Smooth muscle cell of the brain vasculature (primary cell): Measurements from ENCODE around the gene SSH2.

ENCODE experiments used
- DNase-seq: peaks from one replicate; pipeline ENCODE4 v3.0.0-alpha.2; 2012; ENCODE audit warnings: low read depth, low spot score

SSH2 gene

DNA sequence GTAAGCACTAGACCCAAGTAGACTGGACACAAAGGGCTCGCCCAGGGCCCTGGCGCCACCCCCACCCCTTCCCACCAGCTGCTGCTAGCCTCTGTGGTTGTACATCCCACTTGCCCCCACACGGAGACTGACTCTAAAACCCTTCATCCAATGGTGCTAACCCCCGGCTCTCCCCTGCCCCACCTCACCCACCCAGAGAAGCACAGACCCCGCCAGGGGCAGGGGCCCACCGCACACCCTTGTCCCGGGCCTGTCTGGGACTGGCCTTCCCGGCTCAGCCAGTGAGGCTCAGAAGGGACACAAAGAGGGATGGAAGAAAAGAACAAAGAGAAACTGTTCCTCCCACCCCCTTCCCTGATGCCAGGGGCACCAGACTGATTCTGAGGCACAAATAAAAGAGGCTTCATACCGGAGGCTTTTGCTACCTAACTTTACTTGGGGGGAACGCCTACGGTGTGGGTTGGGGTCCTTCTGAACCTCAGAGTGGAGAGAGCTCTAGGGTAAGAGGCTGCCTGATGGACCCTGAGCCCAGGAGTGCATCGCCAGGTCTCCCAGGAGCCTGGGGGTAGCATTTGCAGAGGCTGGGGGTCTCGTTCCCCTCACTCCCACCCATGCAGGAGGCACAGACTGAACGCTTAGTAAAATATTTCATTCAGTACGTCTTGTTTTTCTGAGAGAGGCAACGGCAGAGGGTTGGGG, 315.5 kb downstream of the SSH2 start:
- no peak for DNase-seq

DNA sequence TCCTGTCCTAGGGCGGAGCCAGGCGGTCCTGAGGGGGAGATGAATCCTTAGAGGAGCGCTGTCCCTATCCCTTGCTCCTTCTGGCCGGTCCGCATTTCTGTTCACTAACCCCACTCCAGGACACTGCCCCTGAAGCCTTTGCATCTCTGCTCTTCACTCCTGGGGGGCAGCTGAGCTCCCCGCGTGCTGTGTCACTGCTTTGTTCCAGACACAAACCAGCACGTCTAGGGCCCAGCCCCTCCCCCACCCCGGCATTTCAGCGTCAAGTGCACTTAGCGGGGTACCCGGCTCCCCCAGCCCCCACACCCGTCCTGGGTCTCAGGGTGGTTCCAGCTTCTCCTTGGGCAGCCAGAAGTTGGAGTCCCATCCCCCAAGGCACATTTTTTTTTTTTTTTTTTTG, 316.2 kb downstream of the SSH2 start:
- DNase-seq: no peak

DNA sequence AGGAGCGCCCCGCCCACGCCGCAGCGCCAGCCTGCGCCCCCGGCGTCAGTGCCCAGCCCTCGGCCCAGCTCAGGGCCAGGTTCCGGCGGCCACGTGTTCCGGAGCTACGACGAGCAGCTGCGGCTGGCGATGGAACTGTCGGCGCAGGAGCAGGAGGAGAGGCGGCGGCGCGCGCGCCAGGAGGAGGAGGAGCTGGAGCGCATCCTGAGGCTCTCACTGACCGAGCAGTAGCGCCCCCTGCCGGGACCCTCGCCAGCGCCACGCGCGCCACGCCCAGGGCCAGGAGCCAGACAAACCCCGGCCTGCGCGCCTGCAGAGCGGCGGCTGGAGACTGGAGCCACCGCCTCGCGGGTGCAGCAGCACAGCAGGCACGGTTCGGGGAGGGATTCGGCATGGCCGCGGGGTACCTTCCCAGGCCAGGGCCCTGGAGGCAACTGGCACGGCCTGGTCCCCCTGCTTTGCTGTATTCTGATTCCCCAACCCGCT, 316.6 kb downstream of the SSH2 start:
- peak; percentile 68 for DNase-seq

GRCh38 chr17:29612404-29613280, 317.4 kb downstream of the SSH2 start:
- DNase-seq: no peak

GRCh38 chr17:29612094-29612403, 318.0 kb downstream of the SSH2 start:
- no peak for DNase-seq

GRCh38 chr17:29611351-29612093, 318.5 kb downstream of the SSH2 start:
- no peak for DNase-seq

GRCh38 chr17:29610395-29610794, 319.6 kb downstream of the SSH2 start:
- no peak for DNase-seq

GRCh38 chr17:29608986-29609385, 321.0 kb downstream of the SSH2 start:
- no peak for DNase-seq

- DNase-seq: no peak
Observed at GRCh38 chr17:29607557-29608195, 322.4 kb downstream of the SSH2 start.

GRCh38 chr17:29603109-29603674, 326.8 kb downstream of the SSH2 start:
- DNase-seq: no peak

- DNase-seq: no peak
Observed at GRCh38 chr17:29597361-29598172, 332.5 kb downstream of the SSH2 start.

DNA sequence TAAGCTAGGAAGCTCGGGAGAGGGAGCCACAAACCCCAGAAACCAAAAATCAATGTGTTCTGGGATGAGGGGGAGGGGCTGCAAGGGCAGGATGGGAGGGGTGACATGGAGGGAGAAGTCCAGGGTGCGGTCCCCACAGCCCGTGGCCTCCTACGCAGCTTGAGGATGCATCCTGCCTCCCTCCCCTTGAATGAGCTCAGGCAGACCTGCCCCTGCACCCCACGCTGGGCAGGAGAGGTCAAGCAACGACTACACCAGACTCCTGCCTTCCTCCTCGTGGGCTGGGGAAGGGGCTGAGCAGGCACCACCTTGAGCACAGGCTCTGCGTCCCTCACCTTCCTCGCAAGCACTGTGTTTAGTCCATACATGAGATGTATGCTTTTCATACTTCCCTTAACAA, 333.2 kb downstream of the SSH2 start:
- no peak for DNase-seq

GRCh38 chr17:29595943-29596774, 333.9 kb downstream of the SSH2 start:
- no peak for DNase-seq

DNA sequence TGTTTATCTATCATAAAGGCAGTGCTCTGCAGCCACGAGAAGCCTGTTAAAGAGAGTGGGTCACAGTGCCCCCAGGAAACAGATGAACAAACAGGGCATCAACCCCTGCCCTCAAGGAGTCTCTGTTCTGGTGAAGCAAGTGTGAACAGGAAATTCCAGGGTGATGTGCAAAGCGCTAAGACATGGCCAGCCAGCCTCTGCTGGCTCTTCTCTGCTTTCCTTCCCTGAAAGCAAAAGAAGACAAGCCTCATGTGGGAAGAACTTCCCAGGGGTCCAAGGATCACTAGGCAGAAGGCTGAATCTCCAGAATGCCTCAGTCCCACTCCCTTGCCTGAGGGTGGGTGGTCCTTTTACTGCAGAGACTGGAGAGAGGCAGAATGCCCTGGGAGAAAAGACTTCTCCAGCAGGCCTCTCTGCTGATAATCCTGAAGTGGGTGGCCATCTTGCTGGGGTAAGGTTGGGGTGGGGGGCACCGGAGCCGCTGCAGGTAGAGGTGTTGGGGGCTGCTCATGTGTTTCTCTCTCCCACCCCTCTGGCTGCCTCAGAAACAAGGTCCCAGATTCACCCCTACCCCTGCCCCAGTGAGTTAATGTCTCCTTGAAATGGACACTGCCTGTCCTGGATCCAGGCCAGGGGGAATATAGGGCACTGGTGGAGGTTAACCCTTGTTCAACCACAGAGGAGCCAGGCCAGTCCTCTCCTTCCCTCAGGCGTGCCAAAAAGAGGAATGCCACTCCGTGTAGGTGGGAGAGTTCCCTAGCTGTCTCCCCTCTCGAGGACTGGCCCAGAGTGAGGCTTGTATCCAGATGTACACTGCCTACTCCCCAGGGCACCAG, 334.7 kb downstream of the SSH2 start:
- no peak for DNase-seq

DNA sequence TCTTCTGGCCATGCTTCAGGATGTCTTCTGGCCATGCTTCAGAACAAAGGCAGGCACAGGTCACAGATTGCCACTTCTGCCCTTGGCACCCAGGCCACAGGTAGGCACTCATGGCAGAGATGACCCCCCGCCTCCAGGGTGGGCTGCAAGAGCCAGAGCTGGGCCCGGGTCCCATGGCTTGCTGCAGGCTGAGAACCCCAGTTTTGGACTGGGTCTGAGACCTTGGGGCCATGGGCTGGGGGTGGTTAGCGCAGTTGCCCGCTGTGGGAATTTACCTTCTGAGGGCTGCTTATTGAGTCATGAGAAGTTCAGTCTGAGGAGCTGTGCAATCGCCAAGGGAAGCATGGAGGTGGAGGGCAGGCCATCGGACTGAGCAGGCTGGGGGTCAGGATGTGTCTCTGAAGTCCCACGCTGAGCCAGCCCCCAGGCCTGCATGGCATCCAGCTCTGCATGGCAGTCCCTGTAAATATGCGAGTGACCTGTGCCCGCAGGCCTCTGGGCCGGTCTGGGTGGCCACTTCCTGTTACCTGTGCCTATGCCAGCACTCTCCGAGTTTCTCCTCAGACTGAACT, 335.4 kb downstream of the SSH2 start:
- DNase-seq: no peak

DNA sequence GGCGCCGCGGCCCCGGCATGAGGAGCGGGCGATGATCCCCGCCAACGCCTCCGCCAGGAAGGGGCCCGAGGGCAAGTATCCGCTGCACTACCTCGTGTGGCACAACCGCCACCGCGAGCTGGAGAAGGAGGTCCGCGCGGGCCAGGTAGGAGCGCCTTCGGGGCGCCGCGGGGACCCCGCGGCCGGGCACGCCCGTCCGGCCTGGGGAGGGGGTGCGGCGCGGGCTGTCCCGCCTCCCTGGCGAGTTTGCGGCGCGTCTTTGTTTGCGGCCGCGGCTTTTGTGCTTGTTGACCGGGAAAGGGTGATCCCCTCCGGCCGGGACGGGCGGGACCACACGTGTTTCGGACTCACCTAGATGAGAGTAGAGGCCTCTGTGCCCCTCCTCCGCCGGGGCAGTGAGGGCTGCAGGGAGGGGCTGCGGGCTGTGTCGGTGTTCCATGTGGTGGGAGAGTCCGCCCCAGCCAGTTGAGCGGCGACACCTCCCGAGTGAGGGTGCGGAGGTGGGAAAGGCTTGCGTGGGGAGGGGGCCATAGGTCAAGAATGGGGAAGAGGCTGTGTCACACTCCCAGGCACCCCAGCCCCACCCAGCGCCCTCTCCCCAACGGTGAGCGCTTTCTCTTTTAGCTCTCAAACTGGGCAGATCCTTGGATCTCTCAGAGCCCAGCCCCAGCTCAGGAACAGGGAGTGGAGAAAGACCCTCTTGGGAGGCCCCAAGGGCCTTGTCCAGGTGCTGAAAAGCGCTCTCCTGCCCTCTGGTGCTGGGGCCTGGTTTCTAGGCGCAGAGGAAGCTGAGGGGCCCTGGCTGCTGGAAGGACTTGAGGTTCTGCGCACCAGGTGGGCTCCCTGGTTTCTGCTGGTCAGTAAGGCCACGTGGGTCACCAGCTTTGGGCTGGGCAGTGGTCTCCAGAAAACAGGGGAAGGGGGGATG, 336.2 kb downstream of the SSH2 start:
- DNase-seq: no peak

DNA sequence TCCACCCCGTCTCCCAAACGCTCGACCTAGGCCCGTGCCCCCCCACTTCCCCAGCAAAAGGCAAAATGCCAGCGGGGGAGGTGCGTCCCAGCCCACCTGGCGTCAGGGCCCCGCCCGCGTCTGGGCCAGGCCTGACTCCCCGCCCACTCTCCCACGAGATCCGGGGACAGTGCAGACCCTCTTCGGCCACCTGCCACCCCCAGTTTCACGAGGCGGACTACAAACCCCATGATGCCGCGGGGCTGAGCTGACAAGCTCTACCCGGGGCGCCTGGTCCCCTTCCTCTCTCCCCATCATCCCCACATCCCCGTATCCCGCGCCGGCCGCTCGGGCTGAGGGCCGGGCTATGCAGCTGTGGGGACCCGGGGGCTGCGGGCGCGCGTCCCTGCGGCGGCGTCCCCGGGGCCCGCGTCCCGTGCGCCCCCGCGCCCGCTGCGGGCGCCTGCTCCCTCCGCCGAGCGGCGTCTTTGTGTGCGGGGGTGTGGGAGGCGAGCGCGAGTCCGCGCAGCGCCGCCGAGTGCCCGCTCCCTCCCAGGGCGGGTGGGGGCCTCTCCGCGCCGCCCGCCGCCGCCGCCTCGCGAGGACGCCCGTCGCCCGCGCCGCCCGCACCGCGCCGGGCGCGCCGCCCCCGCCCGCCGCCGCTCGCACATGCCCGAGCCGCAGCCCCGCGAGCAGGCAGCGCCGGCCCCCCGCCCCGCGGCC, 337.0 kb downstream of the SSH2 start, which contains the start of gene ANKRD13B:
ANKRD13B (plus strand) TSS at position 283 of the 702 bp plus-strand sequence. CDS start 490 bp downstream, outside the sequence.
- DNase-seq: no peak
